ENCODE measurements around the gene CDK6.

The CDK6 gene

DNA sequence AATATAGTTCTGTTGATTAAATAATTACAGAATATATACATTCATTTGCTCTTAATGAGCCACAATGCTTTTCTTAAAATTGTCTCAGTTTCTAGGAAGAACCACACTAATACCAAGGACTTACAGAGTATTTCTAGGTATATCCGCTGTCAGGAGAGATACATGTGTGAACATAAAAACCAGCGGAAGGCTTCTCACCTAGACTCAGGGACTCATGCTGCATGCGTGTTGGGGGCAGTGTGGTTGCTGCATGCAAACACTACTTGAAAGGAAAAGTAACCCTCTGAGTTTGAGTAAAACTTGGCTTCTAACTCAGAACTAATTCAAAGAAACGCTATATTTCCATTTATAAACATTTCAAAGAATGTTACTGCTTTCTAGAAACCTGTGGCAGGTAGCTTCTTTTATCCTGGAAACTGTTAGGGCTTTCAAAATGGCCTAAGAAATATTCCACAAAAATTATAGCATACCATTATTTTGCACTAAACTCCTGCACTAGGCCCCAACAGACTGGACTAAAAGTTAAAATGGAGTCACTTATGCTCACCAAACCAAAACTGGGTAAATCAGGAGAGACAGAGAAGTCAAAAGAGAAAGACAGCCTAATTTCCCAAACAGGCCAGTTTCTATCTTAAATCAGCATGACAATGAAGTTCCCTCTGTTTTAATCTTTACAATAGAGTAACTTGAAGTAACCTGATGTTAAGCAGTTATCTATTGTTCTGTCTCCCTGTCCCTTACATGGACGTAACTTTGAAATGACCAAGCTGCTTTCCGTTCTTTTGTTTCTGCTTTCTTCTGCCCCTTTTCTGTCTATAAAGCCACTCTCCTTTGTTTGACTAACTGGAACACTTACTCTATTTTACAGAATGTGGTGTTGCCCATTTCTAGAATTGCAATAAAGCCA lies 151.0 kb downstream of the CDK6 start:
- DNase-seq (ENCODE audit: low read depth in 1 of 2, low spot score in 1 of 2): peak; percentile 18 to 56

DNA sequence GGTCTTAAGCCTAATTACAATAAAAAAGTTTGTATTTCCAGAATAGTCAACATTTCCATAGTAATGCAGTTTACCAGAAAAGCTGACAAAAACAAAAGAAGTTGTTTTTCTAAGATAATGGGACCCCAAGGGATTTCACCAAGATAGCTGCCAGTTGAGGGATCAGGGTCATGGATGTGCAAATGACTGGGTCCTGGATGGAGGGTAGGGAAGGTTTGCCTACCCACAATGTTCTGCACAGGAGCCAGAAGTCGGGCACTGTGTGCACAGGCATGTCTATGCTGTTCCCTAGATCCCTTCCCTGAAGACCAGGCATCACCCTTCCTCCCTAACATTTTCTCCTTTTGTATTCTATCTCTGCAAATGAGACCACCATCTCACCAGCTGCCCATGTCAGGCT lies 152.1 kb downstream of the CDK6 start:
- DNase-seq (ENCODE audit: low read depth in 1 of 2, low spot score in 1 of 2): no peak

- DNase-seq (ENCODE audit: low read depth in 1 of 2, low spot score in 1 of 2): no peak
Measured at GRCh38 chr7:92682903-92683539, 153.4 kb downstream of the CDK6 start.

- no peak for DNase-seq (ENCODE audit: low read depth in 1 of 2, low spot score in 1 of 2)
Measured at GRCh38 chr7:92682330-92682729, 154.0 kb downstream of the CDK6 start.

GRCh38 chr7:92681633-92682032 lies 154.7 kb downstream of the CDK6 start:
- DNase-seq (ENCODE audit: low read depth in 1 of 2, low spot score in 1 of 2): no peak

- DNase-seq (ENCODE audit: low read depth in 1 of 2, low spot score in 1 of 2): no peak
Measured at GRCh38 chr7:92680442-92680841, 155.9 kb downstream of the CDK6 start.

- no peak for DNase-seq (ENCODE audit: low read depth in 1 of 2, low spot score in 1 of 2)
Measured at GRCh38 chr7:92678291-92678920, 158.0 kb downstream of the CDK6 start.

DNA sequence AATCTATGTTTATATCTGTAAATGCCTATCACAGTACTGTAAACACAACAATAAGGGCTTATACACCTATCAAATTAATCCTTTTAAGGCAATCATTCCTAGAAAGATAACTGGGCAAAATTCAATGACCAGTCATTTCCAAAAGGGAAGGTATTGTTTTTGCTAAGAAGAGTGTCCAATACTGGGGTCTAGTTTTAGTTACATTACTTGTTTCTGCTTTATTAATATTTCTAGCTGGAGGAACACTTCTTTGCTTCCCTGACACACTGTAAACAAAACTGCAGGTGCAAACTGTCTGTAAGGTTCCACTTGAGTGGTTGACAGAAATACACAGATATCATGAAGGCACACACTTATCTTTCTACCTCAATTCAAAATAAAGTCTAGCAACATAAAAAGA lies 162.0 kb downstream of the CDK6 start:
- no peak for DNase-seq (ENCODE audit: low read depth in 1 of 2, low spot score in 1 of 2)

DNA sequence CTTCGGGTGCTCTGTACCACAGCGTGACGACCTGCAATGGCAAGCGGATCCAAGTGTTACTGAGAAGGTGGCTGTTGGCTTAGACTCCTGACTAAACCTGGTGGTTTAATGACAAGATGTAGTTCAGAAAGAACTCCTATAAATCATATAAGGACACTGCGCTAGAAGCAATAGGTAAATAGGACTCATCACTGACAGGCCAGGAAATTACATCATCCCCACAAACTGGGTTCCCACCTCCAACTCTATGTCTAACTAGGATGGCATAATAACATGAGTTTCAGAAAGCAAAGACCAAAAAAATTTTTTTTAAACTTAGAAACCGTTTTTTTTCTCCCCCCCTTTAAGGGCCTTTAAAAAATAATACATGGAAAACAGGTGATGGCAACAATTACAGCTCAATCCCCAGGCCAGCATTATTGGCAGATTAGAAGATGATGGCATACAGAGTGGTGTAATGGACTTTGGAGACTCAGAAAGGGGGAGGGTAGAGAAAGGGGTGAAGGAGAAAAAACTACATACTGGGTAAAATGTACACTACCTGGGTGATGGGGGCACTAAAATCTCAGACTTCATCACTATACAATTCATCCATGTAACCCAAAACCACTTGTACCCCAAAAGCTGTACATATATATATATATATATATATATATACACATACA lies 164.7 kb downstream of the CDK6 start:
- no peak for DNase-seq (ENCODE audit: low read depth in 1 of 2, low spot score in 1 of 2)

DNA sequence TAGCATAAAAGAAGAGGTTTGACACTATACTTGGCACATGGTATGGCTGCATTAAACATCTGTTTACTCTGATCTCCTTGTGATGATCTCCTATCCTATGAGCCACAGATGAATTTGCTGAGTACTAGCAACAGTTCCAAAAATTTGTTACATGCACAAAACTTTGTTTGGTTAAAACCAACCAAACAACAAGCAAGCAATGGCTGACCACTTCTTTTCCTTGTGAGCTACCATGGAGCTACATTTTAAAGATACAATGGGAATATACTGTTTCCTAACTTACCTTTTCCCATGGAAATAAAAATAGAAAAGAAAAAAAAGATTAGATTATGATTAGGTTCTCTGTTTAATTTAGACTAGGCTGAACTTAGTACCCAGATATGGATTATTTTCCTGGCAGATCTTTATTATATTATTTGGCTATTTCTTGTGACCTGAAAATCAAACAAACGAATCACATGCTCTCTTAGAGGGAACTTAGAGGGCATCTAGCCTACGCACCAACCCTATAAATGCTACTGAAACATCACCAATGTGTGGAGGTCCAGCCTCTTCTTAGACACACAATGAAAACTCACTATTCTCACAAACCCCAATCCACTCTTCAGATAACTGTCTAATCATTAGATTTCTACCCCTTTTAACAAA lies 166.0 kb downstream of the CDK6 start:
- no peak for DNase-seq (ENCODE audit: low read depth in 1 of 2, low spot score in 1 of 2)

GRCh38 chr7:92669616-92670165 lies 166.7 kb downstream of the CDK6 start:
- no peak for DNase-seq (ENCODE audit: low read depth in 1 of 2, low spot score in 1 of 2)

GRCh38 chr7:92668564-92668963 lies 167.8 kb downstream of the CDK6 start:
- no peak for DNase-seq (ENCODE audit: low read depth in 1 of 2, low spot score in 1 of 2)

DNA sequence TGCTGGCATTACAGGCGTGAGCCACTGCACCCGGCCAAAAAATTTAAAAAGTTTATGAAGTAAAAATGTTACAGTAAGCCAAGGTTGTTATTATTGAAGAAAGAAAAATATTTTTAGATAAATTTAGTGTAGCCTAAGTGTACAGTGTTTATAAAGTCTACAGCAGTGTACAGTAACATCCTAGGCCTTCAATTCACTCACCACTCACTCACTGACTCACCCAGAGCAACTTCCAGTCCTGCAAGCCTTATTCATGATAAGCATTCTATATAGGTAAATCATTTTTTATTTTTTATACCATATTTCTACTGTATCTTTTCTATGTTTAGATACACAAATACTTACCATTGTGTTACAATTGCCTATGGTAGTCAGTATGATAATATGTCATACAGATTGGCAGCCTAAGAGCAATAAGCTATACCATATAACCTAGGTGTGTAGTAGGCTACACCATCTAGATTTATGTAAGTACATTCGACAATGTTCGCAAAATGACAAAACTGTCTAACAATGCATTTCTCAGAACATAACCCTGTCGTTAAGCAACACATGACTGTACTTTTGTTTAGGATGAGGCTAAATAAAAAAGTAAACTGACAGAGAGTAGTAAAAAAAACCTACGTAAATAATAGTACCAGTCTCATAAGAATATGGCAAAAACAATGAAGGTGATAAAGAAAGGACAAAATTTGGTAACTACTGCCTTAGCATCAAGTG lies 168.4 kb downstream of the CDK6 start:
- no peak for DNase-seq (ENCODE audit: low read depth in 1 of 2, low spot score in 1 of 2)

GRCh38 chr7:92665926-92666325 lies 170.4 kb downstream of the CDK6 start:
- DNase-seq (ENCODE audit: low read depth in 1 of 2, low spot score in 1 of 2): no peak

GRCh38 chr7:92661651-92662050 lies 174.7 kb downstream of the CDK6 start:
- DNase-seq (ENCODE audit: low read depth in 1 of 2, low spot score in 1 of 2): no peak

DNA sequence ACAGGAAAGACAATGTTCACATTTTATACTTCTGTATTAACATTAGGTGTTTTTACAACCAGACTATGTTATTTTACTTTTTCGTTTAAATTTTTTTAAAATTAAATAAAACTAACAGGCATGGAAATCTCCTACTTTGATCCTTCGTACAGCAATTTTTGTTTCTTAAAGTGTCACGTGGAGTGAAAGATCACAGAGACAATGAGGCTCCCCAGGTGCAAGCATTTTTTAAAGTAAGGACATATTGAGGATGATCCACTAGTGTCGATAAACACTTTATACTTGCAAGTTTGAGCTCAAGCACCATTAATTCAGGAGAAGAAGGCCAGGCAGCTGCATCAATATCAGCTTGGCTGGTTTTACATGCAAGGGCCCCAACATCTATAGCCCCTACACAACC lies 177.7 kb downstream of the CDK6 start:
- DNase-seq (ENCODE audit: low read depth in 1 of 2, low spot score in 1 of 2): no peak

DNA sequence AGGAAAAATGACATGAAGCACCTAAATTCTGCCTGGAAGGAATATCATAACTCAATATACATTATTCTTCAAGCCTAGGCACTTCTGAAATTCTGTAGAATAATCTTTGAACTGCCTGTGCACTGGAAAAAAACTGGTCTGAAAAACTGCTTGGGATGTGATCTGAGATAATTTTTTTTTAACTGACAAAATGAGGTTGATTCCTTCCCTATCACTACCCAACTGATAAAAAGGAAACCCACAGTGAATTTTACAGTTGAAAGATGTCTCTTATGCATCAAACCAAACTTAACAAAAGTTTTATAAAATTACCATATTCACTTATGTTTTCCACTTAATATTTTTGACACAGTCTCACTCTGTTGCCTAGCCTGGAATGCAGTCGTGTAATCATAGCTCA lies 179.0 kb downstream of the CDK6 start:
- DNase-seq (ENCODE audit: low read depth in 1 of 2, low spot score in 1 of 2): no peak

- no peak for DNase-seq (ENCODE audit: low read depth in 1 of 2, low spot score in 1 of 2)
Measured at GRCh38 chr7:92656121-92656520, 180.3 kb downstream of the CDK6 start.

DNA sequence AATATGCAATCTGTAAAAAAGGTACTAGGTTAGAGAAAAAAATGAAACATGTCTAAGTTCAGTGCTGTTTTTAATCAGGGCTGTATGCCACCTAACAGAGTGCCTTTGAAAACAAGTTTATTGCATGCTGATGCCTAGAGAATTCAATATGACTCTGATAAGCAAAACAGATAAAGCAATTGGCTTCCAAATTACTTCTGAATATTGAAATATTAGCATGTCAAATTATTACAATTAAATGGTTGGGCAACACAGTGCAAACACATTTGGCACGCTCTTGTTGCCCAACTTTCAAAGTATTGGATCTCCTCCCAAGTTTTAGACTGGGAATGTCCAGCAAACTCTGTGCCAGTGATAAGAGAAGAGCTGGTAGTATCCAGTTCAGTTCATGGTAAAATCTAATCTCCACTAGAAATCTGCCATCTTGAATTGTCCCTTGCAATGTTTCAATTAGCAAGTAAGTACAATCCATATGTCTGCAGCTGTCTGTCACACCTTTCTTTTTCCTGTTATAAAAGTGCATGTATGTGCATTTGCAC lies 181.0 kb downstream of the CDK6 start:
- DNase-seq (ENCODE audit: low read depth in 1 of 2, low spot score in 1 of 2): no peak

DNA sequence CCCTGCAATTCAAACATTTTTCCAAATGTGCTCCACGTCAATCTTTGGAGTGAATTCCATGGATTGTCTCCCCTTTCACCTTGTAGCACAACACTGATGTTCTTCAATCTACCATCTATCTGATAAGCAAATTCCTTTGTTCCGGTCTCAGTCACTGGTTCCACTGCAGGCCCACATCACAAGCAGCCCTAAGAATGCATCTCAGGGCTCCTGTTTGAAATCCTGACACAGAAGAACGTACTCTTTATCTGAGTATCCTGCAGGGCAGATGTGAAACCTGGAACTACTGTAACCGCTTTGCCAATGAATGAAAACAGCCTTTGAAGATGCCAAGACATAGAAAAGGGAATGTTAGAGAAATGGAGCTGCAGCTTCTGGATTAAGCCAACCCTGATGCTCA lies 183.2 kb downstream of the CDK6 start:
- no peak for DNase-seq (ENCODE audit: low read depth in 1 of 2, low spot score in 1 of 2)
